Stomach smooth muscle (tissue), 2 donors: ENCODE data around the gene CDR2.
"Not testable (repeated sequence)": the region's sequence is repeated elsewhere in the genome, so short reads cannot be mapped to it uniquely, and the experiment has no call there.

ENCODE experiments used
- H3K27ac ChIP-seq: one replicate; pipeline ENCODE4 v1.7.0; 2013; ENCODE audit warnings: mild to moderate bottlenecking, low read length, inconsistent platforms
- H3K27me3 ChIP-seq, 2 donors: one replicate each; pipeline ENCODE4 v1.7.0; 2013; ENCODE audit warnings: low read length in 2 of 2; ENCODE audit not compliant: insufficient read depth in 2 of 2, control insufficient read depth in 1 of 2
- H3K36me3 ChIP-seq, 2 donors: one replicate each; pipeline ENCODE4 v1.7.0; 2013; ENCODE audit warnings: low read length in 2 of 2; ENCODE audit not compliant: control insufficient read depth in 2 of 2, insufficient read depth in 2 of 2
- H3K4me1 ChIP-seq: one replicate; pipeline ENCODE4 v1.7.0; 2013; ENCODE audit warnings: low read length; ENCODE audit not compliant: control insufficient read depth, insufficient read depth
- H3K4me3 ChIP-seq, 2 donors: one replicate each; pipeline ENCODE4 v1.7.0; 2013; ENCODE audit warnings: low read length in 2 of 2
- H3K9ac ChIP-seq, 2 donors: one replicate each; pipeline ENCODE4 v1.7.0; 2013; ENCODE audit warnings: low read length in 2 of 2, mild to moderate bottlenecking in 1 of 2
- H3K9me3 ChIP-seq, 2 donors: one replicate each; pipeline ENCODE4 v1.7.0; 2013; ENCODE audit warnings: low read length in 2 of 2; ENCODE audit not compliant: control insufficient read depth in 2 of 2
- donor health status: healthy.
- donor health status: Pancreatic carcinoma.

Gene CDR2

GRCh38 chr16:22302776-22303363 lies 71.5 kb downstream of the CDR2 start:
- peaks cover 16% of the 10 kb centered on the region for H3K4me1 ChIP-seq
- H3K27me3 ChIP-seq: no peaks in the 10 kb centered on the region
- H3K4me3 ChIP-seq: no peak overlapping the region
- no peak overlapping the region for H3K9ac ChIP-seq
- H3K9me3 ChIP-seq: no peaks in the 10 kb centered on the region
- no peak overlapping the region for H3K27ac ChIP-seq
- H3K36me3 ChIP-seq: peaks cover 28 to 43% of the 10 kb centered on the region in 2 donors

GRCh38 chr16:22301423-22301822 lies 73.0 kb downstream of the CDR2 start:
- H3K9ac ChIP-seq, H3K4me3 ChIP-seq, H3K9me3 ChIP-seq, H3K27me3 ChIP-seq, H3K27ac ChIP-seq: not testable (repeated sequence)
- Histone ChIP-seq H3K4me1 (peaks cover 18% of the 10 kb centered on the region), H3K36me3 (peaks cover 18 to 31% of the 10 kb centered on the region in 2 donors)

- Histone ChIP-seq H3K4me3 (no peak overlapping the region), H3K4me1 (peaks cover 19% of the 10 kb centered on the region), H3K27me3 (no peaks in the 10 kb centered on the region), H3K27ac (peak overlapping the region; percentile 37), H3K9me3 (no peaks in the 10 kb centered on the region), H3K9ac (peak overlapping the region; percentile 39 to 58), H3K36me3 (peaks cover 11 to 26% of the 10 kb centered on the region in 2 donors)
These were observed 73.9 kb downstream of the CDR2 start for GRCh38 chr16:22300427-22301071.

- Histone ChIP-seq H3K36me3 (peaks cover 8 to 13% of the 10 kb centered on the region in 2 donors), H3K4me1 (peaks cover 19% of the 10 kb centered on the region), H3K9ac (peak overlapping the region in 1 of 2 donors; percentile 91), H3K4me3 (peak overlapping the region; percentile 79 to 91), H3K27ac (peak overlapping the region; percentile 93), H3K9me3 (no peaks in the 10 kb centered on the region), H3K27me3 (no peaks in the 10 kb centered on the region)
These were observed 75.4 kb downstream of the CDR2 start for GRCh38 chr16:22299036-22299435.

GRCh38 chr16:22297871-22298733 lies 76.3 kb downstream of the CDR2 start:
- Histone ChIP-seq H3K4me1 (peaks cover 19% of the 10 kb centered on the region), H3K9me3 (no peaks in the 10 kb centered on the region), H3K4me3 (peak overlapping the region; percentile 79 to 91), H3K9ac (peak overlapping the region; percentile 89 to 91), H3K27me3 (no peaks in the 10 kb centered on the region), H3K27ac (peak overlapping the region; percentile 93), H3K36me3 (peaks cover 7 to 8% of the 10 kb centered on the region in 2 donors)

- Histone ChIP-seq H3K9me3 (no peaks in the 10 kb centered on the region), H3K36me3 (peaks cover 3 to 4% of the 10 kb centered on the region in 2 donors), H3K9ac (peak within 1 kb of the TSS; percentile 89 to 91), H3K4me3 (peak within 1 kb of the TSS; percentile 79 to 91), H3K27ac (peak within 1 kb of the TSS; percentile 93), H3K4me1 (peaks cover 19% of the 10 kb centered on the region), H3K27me3 (no peaks in the 10 kb centered on the region)
These were observed 77.1 kb downstream of the CDR2 start, which contains the start of gene POLR3E for GRCh38 chr16:22297114-22297870. POLR3E (plus strand) TSS chr16:22297409; CDS start chr16:22302969, 5,560 bp downstream.

- H3K4me1 ChIP-seq: peaks cover 19% of the 10 kb centered on the region
- peak overlapping the region; percentile 93 for H3K27ac ChIP-seq
These were observed 78.0 kb downstream of the CDR2 start for GRCh38 chr16:22296225-22297113.

More at GRCh38 chr16:22296225-22297113, 78.0 kb downstream of the CDR2 start:
- no peaks in the 10 kb centered on the region for H3K27me3 ChIP-seq
- H3K4me3 ChIP-seq: peak overlapping the region; percentile 63 to 91
- peak overlapping the region; percentile 56 to 71 for H3K9ac ChIP-seq
- H3K36me3 ChIP-seq: no peaks in the 10 kb centered on the region
- no peaks in the 10 kb centered on the region for H3K9me3 ChIP-seq
